DOHH2 (cell line): Measurements from ENCODE around the gene DDX41.

Experiments
- EZH2phosphoT487 ChIP-seq: fragments of 200-600 bp; sonication (generic); IDR thresholded peaks from 2 replicates; pipeline ENCODE4 v1.6.1; 2017; ENCODE audit warnings: borderline replicate concordance, mild to moderate bottlenecking, antibody characterized with exemption, low read length, moderate library complexity, mixed read lengths
- TF ChIP-seq, protein P1 (sequence below): fragments of 200-600 bp; sonication (generic); IDR thresholded peaks from one replicate; pipeline ENCODE4 v1.5.1; 2014; ENCODE audit warnings: antibody characterized with exemption, mild to moderate bottlenecking, low read depth, low read length; ENCODE audit not compliant: poor library complexity, severe bottlenecking

DNA sequence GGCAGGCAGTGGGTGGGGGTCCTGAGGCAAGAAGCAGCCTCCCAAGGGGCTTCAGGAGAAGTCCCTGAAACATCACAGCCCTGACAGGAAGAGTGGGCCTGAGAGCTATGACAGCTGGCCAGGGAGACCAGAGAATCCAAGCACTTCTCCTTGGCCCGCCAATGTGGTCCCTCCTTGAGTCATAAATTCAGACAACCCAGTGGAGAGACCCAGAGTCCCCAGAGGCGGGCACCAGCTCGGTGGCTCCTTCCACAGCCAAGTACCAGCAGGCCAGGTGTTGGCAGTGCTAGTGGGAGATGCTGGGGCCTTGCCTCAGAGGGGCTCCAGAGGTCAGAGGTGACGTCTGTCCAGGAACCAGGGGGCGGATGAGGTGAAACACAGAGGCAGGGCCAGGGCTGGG, 5.6 kb downstream of the DDX41 start:
- no peak for TF ChIP-seq EZH2phosphoT487
- TF ChIP-seq, protein P1, sequence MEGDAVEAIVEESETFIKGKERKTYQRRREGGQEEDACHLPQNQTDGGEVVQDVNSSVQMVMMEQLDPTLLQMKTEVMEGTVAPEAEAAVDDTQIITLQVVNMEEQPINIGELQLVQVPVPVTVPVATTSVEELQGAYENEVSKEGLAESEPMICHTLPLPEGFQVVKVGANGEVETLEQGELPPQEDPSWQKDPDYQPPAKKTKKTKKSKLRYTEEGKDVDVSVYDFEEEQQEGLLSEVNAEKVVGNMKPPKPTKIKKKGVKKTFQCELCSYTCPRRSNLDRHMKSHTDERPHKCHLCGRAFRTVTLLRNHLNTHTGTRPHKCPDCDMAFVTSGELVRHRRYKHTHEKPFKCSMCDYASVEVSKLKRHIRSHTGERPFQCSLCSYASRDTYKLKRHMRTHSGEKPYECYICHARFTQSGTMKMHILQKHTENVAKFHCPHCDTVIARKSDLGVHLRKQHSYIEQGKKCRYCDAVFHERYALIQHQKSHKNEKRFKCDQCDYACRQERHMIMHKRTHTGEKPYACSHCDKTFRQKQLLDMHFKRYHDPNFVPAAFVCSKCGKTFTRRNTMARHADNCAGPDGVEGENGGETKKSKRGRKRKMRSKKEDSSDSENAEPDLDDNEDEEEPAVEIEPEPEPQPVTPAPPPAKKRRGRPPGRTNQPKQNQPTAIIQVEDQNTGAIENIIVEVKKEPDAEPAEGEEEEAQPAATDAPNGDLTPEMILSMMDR = no peak
